Right ventricle myocardium inferior (tissue), 1 donor: ENCODE data around the gene FAM171A1. TPM values are rescaled to one million over a fixed set of nuclear protein-coding genes. Genes with fewer than 3 reads are reported as not detected.
"Not testable (repeated sequence)": the region's sequence is repeated elsewhere in the genome, so short reads cannot be mapped to it uniquely, and the experiment has no call there.

ENCODE experiments used
- ATAC-seq: fragments of 200-7000 bp; cut with Tn5 transposase; one replicate; pipeline ENCODE4 v1.9.1; 2020; ENCODE audit warnings: mild to moderate bottlenecking, moderate library complexity
- DNase-seq: peaks from one replicate; pipeline ENCODE4 v3.0.0; 2021; ENCODE audit errors: missing footprints
- intact Hi-C: fragments of 100-400 bp; cut with DNase I; formaldehyde crosslinking; loops from one replicate; pipeline ENCODE4 v1.11.0; 2022
- long read RNA-seq: library from polyadenylated mRNA; unstranded; transcript quantifications from one replicate; pipeline ENCODE4 v2.0.0, GENCODE V29; 2021
- total RNA-seq: library from RNA; stranded (reverse); fragmentation: NEBNext Ultra II Directional; extraction: Animal tissue kit (Norgen Biotek cat#: 25700); gene quantifications from one replicate; pipeline ENCODE4 v1.2.1, GENCODE V29; 2021
- donor health status: DM: no; HTN: yes; CAD: no; lungs with severe emphysema.

FAM171A1 gene
- total RNA-seq, result 12.2 TPM
- long read RNA-seq, transcript FAM171A1-201 (8 exons, 3,952 nt), result major isoform, 8 of 18 reads
- long read RNA-seq, partial matches to known transcripts, result 6 of 18 reads
- long read RNA-seq, other reads (novel, unspliced or antisense), result 4 of 18 reads

DNA sequence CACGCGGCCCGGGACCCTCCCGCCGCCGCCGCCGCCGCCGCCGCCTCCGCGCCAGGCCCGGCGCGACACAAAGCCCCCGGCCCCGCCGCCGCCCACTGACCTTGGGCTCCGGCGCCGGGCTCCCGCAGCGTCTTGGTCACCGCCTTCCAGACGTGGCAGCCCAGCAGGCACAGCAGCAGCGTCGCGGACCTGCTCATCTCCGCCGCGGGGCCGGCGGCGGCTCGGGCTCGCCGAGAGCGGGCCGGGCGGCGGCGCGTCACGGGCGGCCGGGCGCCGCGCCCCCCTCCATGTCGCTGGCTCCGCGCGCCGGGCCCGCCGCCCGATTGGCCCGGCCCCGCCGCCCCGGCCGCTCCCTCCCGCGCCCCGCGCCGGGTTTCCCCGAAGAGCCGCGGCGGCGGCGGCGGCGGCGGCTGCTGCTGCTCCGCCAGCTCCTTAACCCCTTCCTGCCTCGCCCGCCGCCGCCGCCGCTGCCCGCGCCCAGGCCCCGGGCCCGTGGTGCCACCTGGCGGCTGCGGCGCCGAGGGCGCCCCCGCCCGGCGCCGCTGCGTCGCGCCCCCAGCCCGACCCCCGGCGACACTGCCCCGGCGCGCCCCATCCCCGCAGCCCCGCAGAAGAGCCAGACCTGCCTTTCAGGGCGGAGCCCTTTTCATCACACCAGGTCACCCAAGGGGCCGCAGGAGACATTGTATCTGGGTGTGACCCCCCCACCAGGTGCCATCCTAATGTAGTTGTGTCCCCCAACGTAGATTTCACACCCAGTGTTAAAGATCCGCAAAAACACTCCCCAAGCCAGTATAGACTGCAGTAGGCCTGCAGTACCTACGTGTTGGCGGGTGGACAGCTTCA lies at the start of gene FAM171A1:
FAM171A1 (minus strand) TSS at position 434 of the 846 bp plus-strand sequence; CDS start at position 197, 237 bp downstream.
- peak; percentile 85 for ATAC-seq
- intact Hi-C loops, result loop anchor here (1.0 to 2.0 kb wide), 2 partner anchors 108 to 161 kb away; no protein-coding TSS in a partner anchor
- DNase-seq, result peak; percentile 77

DNA sequence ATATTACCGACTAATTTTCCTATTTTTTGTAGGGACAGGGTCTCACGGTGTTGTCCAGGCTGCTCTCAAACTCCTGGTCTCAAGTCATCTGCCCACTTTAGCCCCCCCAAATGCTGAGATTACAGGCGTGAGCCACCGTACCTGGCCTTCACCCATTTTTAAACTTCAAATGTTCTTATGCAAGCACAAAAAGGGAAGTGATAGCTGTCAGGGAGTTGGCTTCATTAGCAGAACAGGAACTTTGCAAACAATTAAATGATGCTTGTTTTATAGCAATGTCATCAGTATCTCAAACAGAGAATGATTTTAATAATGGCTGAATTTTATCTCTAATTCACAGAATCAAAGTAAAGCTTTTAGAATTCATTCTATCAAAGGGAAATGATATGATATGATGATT lies 49.8 kb upstream of the FAM171A1 start:
- intact Hi-C loops, result no loop called here
- ATAC-seq, result no peak
- no peak for DNase-seq

GRCh38 chr10:15419279-15419874 lies 48.3 kb upstream of the FAM171A1 start:
- no peak for ATAC-seq
- intact Hi-C loops, result loop anchor here (5.0 kb wide), 1 partner anchor 207 kb away; no protein-coding TSS in a partner anchor
- DNase-seq, result no peak

DNA sequence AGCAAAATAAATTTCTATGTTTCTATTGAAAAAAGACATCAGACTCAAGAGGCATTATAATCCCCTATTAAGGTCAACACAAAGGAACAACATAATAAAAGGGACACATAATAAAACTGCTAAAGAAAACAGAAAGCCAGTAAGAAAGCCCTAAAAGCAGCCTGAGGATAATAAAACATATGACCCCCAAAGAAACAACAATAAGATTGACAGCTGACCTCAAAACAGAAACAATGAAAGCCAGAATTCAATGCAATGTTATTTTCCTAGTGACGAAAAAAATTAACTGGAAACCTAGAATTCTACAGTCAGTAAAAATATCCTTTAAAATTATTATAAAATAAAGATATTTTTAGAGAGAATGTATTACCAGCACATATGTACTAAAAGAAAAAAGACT lies 44.9 kb upstream of the FAM171A1 start:
- DNase-seq (no peak), ATAC-seq (no peak)
- intact Hi-C loops, result loop anchor here (5.0 kb wide), 1 partner anchor 204 kb away; no protein-coding TSS in a partner anchor

DNA sequence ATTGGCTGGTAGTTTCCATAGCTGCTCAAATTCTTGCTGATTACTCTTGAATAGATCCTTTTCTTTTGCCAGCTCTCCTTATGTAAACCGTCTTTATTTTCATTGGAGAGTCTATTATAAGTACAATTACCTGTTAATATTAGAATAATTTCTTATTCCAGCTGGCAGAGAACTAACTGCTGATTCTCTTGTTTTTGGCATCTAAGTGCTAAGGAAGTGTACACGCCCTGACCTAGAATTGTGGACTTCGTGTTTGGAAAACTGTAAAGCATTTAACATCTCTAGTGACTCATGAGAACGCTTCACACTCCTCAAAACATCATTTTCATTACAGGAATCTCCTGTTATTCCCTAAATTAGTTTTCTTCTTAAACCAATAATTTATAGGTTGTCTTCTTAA lies 39.9 kb upstream of the FAM171A1 start:
- DNase-seq (no peak), ATAC-seq (no peak)
- intact Hi-C loops, result no loop called here

GRCh38 chr10:15409350-15409749 lies 38.3 kb upstream of the FAM171A1 start:
- ATAC-seq, intact Hi-C loops, DNase-seq: not testable (repeated sequence)

DNA sequence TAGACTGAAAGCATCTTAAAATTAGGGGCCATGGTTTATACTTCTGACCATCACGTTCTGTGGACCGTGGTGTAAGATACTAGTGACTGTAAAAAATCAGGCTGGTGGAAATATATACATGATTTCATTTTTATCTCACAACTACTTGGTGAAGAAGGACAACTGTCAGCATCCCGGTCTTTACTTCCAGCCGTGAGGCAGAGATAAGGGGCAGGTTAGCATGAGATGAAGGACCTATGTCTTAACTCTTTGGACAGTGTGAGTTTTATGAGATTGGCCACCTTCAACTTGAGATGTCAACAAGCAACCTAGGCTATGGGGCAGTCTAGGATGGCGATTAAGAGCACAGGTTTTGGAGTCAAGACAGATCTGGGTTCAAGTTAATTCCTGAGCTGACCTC lies 37.5 kb upstream of the FAM171A1 start:
- intact Hi-C loops, result no loop called here
- no peak for DNase-seq
- ATAC-seq, result no peak

GRCh38 chr10:15405319-15405718 lies 34.2 kb upstream of the FAM171A1 start:
- ATAC-seq (no peak), DNase-seq (no peak)
- intact Hi-C loops, result no loop called here

- no peak for DNase-seq
- no peak for ATAC-seq
- intact Hi-C loops, result no loop called here
Observed at GRCh38 chr10:15401382-15401781, 30.3 kb upstream of the FAM171A1 start.

DNA sequence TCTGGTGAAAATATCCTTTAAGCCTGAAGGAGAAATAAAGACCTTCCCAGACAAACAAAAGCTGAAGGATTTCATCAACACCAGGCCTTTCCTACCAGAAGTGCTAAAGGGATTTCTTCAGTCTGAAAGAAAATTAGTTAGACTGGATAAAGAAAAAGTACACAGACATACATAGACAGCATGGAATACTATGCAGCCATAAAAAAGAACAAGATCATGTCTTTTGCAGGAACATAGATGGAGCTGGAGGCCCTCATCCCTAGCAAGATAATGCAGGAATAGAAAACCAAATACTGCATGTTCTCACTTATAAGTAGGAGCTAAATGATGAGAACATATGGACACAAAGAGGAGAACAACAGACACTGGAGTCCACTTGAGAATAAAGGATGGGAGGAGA lies 29.4 kb upstream of the FAM171A1 start:
- ATAC-seq, intact Hi-C loops, DNase-seq: not testable (repeated sequence)

- DNase-seq (no peak), ATAC-seq (no peak)
- intact Hi-C loops, result no loop called here
Observed at GRCh38 chr10:15399060-15399661, 28.1 kb upstream of the FAM171A1 start.

GRCh38 chr10:15395935-15396334 lies 24.8 kb upstream of the FAM171A1 start:
- intact Hi-C loops, result no loop called here
- no peak for DNase-seq
- no peak for ATAC-seq

GRCh38 chr10:15393139-15393825 lies 22.2 kb upstream of the FAM171A1 start:
- ATAC-seq, result no peak
- intact Hi-C loops, result no loop called here
- no peak for DNase-seq

DNA sequence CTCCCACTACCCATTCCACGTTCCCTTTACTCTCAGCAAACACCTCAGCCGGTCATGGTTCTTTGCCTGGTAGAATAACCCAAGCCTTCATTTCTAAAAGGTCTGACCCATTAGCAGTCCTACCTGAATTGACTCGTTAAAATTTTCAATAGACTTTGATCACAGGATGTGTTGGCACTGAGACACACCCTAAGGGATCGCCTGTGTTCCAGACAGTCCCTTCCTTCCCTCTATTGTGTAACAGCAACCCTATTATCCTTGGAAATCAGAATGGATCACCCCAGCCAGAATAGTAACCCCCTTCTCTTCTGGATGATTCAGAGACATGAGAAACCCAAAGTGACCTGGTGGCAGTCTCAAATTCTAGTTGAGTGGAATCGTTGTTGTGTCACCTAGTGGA lies 20.4 kb upstream of the FAM171A1 start:
- ATAC-seq (no peak), DNase-seq (no peak)

GRCh38 chr10:15388172-15388571 lies 17.1 kb upstream of the FAM171A1 start:
- intact Hi-C loops, DNase-seq, ATAC-seq: not testable (repeated sequence)

More for the DNA sequence above, 20.4 kb upstream of the FAM171A1 start:
- intact Hi-C loops, result no loop called here

DNA sequence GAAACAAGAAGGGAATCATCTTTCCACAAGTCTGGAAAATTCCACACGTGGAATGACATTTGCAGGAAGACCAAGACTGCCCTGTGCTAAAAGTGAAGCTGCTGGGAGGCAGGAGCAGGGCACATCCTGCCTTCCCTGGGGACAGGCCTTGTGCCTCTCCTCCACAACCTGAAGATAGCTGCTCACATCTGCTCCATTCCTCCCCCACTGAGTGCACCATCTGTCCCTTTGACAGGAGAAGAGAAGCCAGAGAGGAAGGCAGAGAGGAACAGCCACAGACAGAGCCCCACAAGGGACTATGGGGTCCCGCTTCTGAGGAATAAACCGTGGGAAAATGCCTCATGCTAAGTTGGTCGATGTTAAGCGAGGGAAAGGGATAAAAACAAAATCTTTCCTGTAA lies 15.9 kb upstream of the FAM171A1 start:
- no peak for ATAC-seq

GRCh38 chr10:15385552-15386455 lies 14.7 kb upstream of the FAM171A1 start:
- DNase-seq (no peak), ATAC-seq (no peak)
- intact Hi-C loops, result no loop called here

More for the DNA sequence above, 15.9 kb upstream of the FAM171A1 start:
- DNase-seq, result no peak
- intact Hi-C loops, result no loop called here

DNA sequence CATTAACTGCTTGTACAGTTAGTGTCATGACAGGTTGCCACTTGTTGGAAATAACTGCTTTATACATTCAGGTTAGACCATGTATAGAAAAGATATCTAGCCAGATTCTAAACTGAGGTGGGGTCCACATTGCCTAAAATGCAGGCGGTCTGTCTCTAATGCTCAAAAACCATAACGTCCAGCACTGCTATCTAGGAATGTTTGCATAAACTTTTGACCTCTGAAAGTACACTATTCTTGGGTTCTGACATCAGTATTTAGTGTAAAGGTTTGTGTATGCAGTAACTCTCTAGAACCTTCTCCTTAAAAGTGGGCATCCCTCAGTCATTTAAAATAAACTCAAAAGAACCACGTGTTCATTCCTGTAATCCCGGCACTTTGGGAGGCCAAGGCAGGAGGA lies 10.3 kb upstream of the FAM171A1 start:
- ATAC-seq, result no peak
- no peak for DNase-seq
- intact Hi-C loops, result no loop called here
